GM21360 (cell line): ENCODE data around the gene CYTIP.

ENCODE experiments used
- ATAC-seq: cut with Tn5 transposase; IDR thresholded peaks from one replicate; pipeline ENCODE4 v1.9.1; 2021; ENCODE audit warnings: mild to moderate bottlenecking, moderate library complexity; ENCODE audit not compliant: unreplicated experiment

Gene CYTIP

GRCh38 chr2:157443795-157444640 lies at the start of gene CYTIP:
CYTIP (minus strand) TSS chr2:157444089; CDS start chr2:157444020, 69 bp downstream.
- peak; percentile 49 for ATAC-seq

- peak; percentile 98 for ATAC-seq
Measured at GRCh38 chr2:157492189-157492773, 48.4 kb upstream of the CYTIP start.

- no peak for ATAC-seq
Measured at GRCh38 chr2:157489983-157490382, 46.1 kb upstream of the CYTIP start.

GRCh38 chr2:157488877-157489276 lies 45.0 kb upstream of the CYTIP start:
- ATAC-seq: no peak

GRCh38 chr2:157487747-157488146 lies 43.9 kb upstream of the CYTIP start:
- ATAC-seq: no peak

- ATAC-seq: no peak
Measured at GRCh38 chr2:157487271-157487610, 43.4 kb upstream of the CYTIP start.

GRCh38 chr2:157486596-157487270 lies 42.8 kb upstream of the CYTIP start:
- ATAC-seq: no peak

GRCh38 chr2:157480182-157480961 lies 36.5 kb upstream of the CYTIP start:
- peak; percentile 77 for ATAC-seq

GRCh38 chr2:157479081-157480027 lies 35.5 kb upstream of the CYTIP start:
- no peak for ATAC-seq

- ATAC-seq: no peak
Measured at GRCh38 chr2:157477919-157478318, 34.0 kb upstream of the CYTIP start.

GRCh38 chr2:157476953-157477709 lies 33.2 kb upstream of the CYTIP start:
- ATAC-seq: no peak

GRCh38 chr2:157475722-157476390 lies 32.0 kb upstream of the CYTIP start:
- no peak for ATAC-seq

GRCh38 chr2:157473581-157473980 lies 29.7 kb upstream of the CYTIP start:
- no peak for ATAC-seq

- ATAC-seq: no peak
Measured at GRCh38 chr2:157471078-157471477, 27.2 kb upstream of the CYTIP start.

GRCh38 chr2:157470321-157470720 lies 26.4 kb upstream of the CYTIP start:
- peak; percentile 43 for ATAC-seq

- no peak for ATAC-seq
Measured at GRCh38 chr2:157469726-157470125, 25.8 kb upstream of the CYTIP start.

GRCh38 chr2:157468931-157469708 lies 25.2 kb upstream of the CYTIP start:
- peak; percentile 85 for ATAC-seq

GRCh38 chr2:157466764-157467163 lies 22.9 kb upstream of the CYTIP start:
- no peak for ATAC-seq
